Activated B cell treated with CpG ODN at 0.5 μM for 24 hours (primary cell): ENCODE measurements around the gene FAM161B. TPM values are rescaled to one million over a fixed set of nuclear protein-coding genes. Genes with fewer than 3 reads are reported as not detected.
"Not testable (repeated sequence)": the region's sequence is repeated elsewhere in the genome, so short reads cannot be mapped to it uniquely, and the experiment has no call there.

Experiments used
- ATAC-seq: fragments of 200-7000 bp; cut with Tn5 transposase; one replicate; pipeline ENCODE4 v1.10.0; 2021; ENCODE audit warnings: low read depth, mild to moderate bottlenecking, moderate library complexity
- CTCF ChIA-PET: fragments of 350-600 bp; sonication (Branson Sonifier 250); formaldehyde crosslinking; loops from one replicate; lab custom pipeline; 2021; ENCODE audit warnings: antibody characterized with exemption; lab: Charles Lee
- POLR2A ChIA-PET: fragments of 350-600 bp; sonication (Branson Sonifier 250); formaldehyde crosslinking; loops from one replicate; lab custom pipeline; 2021; ENCODE audit warnings: antibody characterized with exemption; lab: Charles Lee
- DNase-seq: peaks from one replicate; pipeline ENCODE4 v3.0.0; 2022
- H3K27ac Mint-ChIP-seq: one replicate; pipeline ENCODE4 v1.8.0; 2020; ENCODE audit warnings: mixed read lengths
- H3K27me3 Mint-ChIP-seq: one replicate; pipeline ENCODE4 v1.8.0; 2021; ENCODE audit warnings: mixed read lengths
- H3K36me3 Mint-ChIP-seq: one replicate; pipeline ENCODE4 v1.8.0; 2021; ENCODE audit warnings: low read depth, mixed read lengths
- H3K4me1 Mint-ChIP-seq: one replicate; pipeline ENCODE4 v1.8.0; 2021; ENCODE audit warnings: mixed read lengths
- H3K4me3 Mint-ChIP-seq: one replicate; pipeline ENCODE4 v1.8.0; 2020; ENCODE audit warnings: mild to moderate bottlenecking, mixed read lengths
- H3K9me3 Mint-ChIP-seq: one replicate; pipeline ENCODE4 v1.8.0; 2020; ENCODE audit warnings: mixed read lengths
- CTCF ChIP-seq: fragments of 200-600 bp; IDR thresholded peaks from one replicate; pipeline ENCODE4 v1.8.0; 2022; ENCODE audit warnings: antibody characterized with exemption, mild to moderate bottlenecking
- intact Hi-C: fragments of 100-400 bp; cut with micrococcal nuclease; formaldehyde crosslinking; loops from one replicate; pipeline ENCODE4 v1.15.1; 2024
- total RNA-seq: library from RNA; stranded (reverse); gene quantifications from 2 replicates; pipeline ENCODE4 v1.2.3, GENCODE V29; 2022

FAM161B gene
- total RNA-seq, 1 donor from 2014 or later, result 2.3 TPM

- Mint-ChIP-seq H3K27me3 (no peaks in the 10 kb centered on the region), H3K27ac (no peak overlapping the region), H3K36me3 (peaks cover 5% of the 10 kb centered on the region), H3K4me3 (no peak overlapping the region), H3K9me3 (no peaks in the 10 kb centered on the region), H3K4me1 (no peaks in the 10 kb centered on the region)
- no peak for DNase-seq
- intact Hi-C loops, result no loop called here
- ATAC-seq, result no peak
- POLR2A ChIA-PET, result no interaction called here
- CTCF ChIA-PET, result no interaction called here
- no peak for TF ChIP-seq CTCF
Observed at GRCh38 chr14:73996731-73997107, 46.8 kb upstream of the FAM161B start.

- H3K4me1 Mint-ChIP-seq, result no peaks in the 10 kb centered on the region
- CTCF ChIA-PET, result no interaction called here
Observed at GRCh38 chr14:73995977-73996378, 46.1 kb upstream of the FAM161B start.

GRCh38 chr14:73994926-73995325, 45.0 kb upstream of the FAM161B start:
- ATAC-seq, H3K4me1 Mint-ChIP-seq, H3K27ac Mint-ChIP-seq, POLR2A ChIA-PET, H3K9me3 Mint-ChIP-seq, H3K27me3 Mint-ChIP-seq, H3K4me3 Mint-ChIP-seq, CTCF ChIA-PET, DNase-seq, H3K36me3 Mint-ChIP-seq, intact Hi-C loops: not testable (repeated sequence)

More at GRCh38 chr14:73995977-73996378, 46.1 kb upstream of the FAM161B start:
- Mint-ChIP-seq H3K27me3 (no peaks in the 10 kb centered on the region), H3K9me3 (no peaks in the 10 kb centered on the region), H3K4me3 (no peak overlapping the region), H3K27ac (no peak overlapping the region), H3K36me3 (peaks cover 5% of the 10 kb centered on the region)
- POLR2A ChIA-PET, result no interaction called here
- intact Hi-C loops, result no loop called here
- DNase-seq (no peak), ATAC-seq (no peak)
- TF ChIP-seq CTCF, result no peak

GRCh38 chr14:73991092-73991491, 41.2 kb upstream of the FAM161B start:
- CTCF ChIA-PET, result no interaction called here
- intact Hi-C loops, result no loop called here
- no peak for DNase-seq
- Mint-ChIP-seq H3K27me3 (no peaks in the 10 kb centered on the region), H3K36me3 (peaks cover 13% of the 10 kb centered on the region), H3K4me3 (no peak overlapping the region), H3K4me1 (no peaks in the 10 kb centered on the region), H3K27ac (no peak overlapping the region), H3K9me3 (no peaks in the 10 kb centered on the region)
- ATAC-seq, result no peak
- TF ChIP-seq CTCF, result no peak
- POLR2A ChIA-PET, result interaction anchor here (0.6 kb wide), 1 partner anchor 319 kb away, joined by 3 read pairs; no protein-coding TSS in a partner anchor

- ATAC-seq, CTCF ChIA-PET, POLR2A ChIA-PET, H3K4me1 Mint-ChIP-seq, intact Hi-C loops, H3K9me3 Mint-ChIP-seq, DNase-seq, H3K27me3 Mint-ChIP-seq, H3K4me3 Mint-ChIP-seq, H3K27ac Mint-ChIP-seq: not testable (repeated sequence)
- peaks cover 24% of the 10 kb centered on the region for H3K36me3 Mint-ChIP-seq
Observed at GRCh38 chr14:73988656-73989055, 38.8 kb upstream of the FAM161B start.

- peaks cover 24% of the 10 kb centered on the region for H3K36me3 Mint-ChIP-seq
- TF ChIP-seq CTCF, result no peak
- no peak overlapping the region for H3K4me3 Mint-ChIP-seq
- H3K4me1 Mint-ChIP-seq, result no peaks in the 10 kb centered on the region
- no peak overlapping the region for H3K27ac Mint-ChIP-seq
- ChIA-PET POLR2A (no interaction called here), CTCF (no interaction called here)
- no peak for ATAC-seq
- intact Hi-C loops, result no loop called here
- H3K27me3 Mint-ChIP-seq, result no peaks in the 10 kb centered on the region
- H3K9me3 Mint-ChIP-seq, result no peaks in the 10 kb centered on the region
- no peak for DNase-seq
Observed at GRCh38 chr14:73988065-73988464, 38.2 kb upstream of the FAM161B start.
